Esophagus muscularis mucosa (tissue), 4 donors: ENCODE data around the gene MASP1.
"Not testable (repeated sequence)": the region's sequence is repeated elsewhere in the genome, so short reads cannot be mapped to it uniquely, and the experiment has no call there.

Source experiments
- EP300 ChIP-seq: sonication (generic); formaldehyde crosslinking; IDR thresholded peaks from one replicate; pipeline ENCODE4 v1.6.1; 2017; ENCODE audit warnings: antibody characterized with exemption
- POLR2A ChIP-seq: fragments of 450-650 bp; IDR thresholded peaks from one replicate; pipeline ENCODE4 v1.6.1; 2017; ENCODE audit warnings: antibody characterized with exemption, moderate library complexity, mild to moderate bottlenecking, low read depth
- POLR2AphosphoS5 ChIP-seq, 2 donors: sonication (generic); formaldehyde crosslinking; IDR thresholded peaks; one replicate each; pipeline ENCODE4 v1.6.1; 2017; ENCODE audit warnings: antibody characterized with exemption in 2 of 2
- TF ChIP-seq, protein P1 (sequence below), 3 experiments: fragments of 200-600 bp in 2 of 3; fragments of 450-650 bp in 1 of 3; sonication (generic) in 2 of 3; IDR thresholded peaks; one replicate each; pipeline ENCODE4 v1.5.1; 2017 to 2019; ENCODE audit warnings: antibody characterized with exemption in 3 of 3, mild to moderate bottlenecking in 2 of 3, moderate library complexity in 1 of 3

DNA sequence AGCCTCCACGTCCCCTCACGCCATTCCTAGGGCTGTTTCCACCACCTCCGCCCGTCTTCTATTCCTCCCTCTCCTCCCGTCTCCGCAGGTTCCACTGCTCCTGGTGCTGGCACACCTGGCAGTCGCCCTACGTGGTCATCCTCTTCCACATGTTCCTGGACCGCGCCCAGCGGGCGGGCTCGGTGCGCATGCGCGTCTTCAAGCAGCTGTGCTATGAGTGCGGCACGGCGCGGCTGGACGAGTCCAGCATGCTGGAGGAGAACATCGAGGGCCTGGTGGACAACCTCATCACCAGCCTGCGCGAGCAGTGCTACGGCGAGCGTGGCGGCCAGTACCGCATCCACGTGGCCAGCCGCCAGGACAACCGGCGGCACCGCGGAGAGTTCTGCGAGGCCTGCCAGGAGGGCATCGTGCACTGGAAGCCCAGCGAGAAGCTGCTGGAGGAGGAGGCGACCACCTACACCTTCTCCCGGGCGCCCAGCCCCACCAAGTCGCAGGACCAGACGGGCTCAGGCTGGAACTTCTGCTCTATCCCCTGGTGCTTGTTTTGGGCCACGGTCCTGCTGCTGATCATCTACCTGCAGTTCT, 92.0 kb downstream of the MASP1 start:
- TF ChIP-seq, protein P1, sequence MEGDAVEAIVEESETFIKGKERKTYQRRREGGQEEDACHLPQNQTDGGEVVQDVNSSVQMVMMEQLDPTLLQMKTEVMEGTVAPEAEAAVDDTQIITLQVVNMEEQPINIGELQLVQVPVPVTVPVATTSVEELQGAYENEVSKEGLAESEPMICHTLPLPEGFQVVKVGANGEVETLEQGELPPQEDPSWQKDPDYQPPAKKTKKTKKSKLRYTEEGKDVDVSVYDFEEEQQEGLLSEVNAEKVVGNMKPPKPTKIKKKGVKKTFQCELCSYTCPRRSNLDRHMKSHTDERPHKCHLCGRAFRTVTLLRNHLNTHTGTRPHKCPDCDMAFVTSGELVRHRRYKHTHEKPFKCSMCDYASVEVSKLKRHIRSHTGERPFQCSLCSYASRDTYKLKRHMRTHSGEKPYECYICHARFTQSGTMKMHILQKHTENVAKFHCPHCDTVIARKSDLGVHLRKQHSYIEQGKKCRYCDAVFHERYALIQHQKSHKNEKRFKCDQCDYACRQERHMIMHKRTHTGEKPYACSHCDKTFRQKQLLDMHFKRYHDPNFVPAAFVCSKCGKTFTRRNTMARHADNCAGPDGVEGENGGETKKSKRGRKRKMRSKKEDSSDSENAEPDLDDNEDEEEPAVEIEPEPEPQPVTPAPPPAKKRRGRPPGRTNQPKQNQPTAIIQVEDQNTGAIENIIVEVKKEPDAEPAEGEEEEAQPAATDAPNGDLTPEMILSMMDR (IDR thresholded peaks at IDR 0.05) = not testable (repeated sequence)
- TF ChIP-seq POLR2AphosphoS5 (IDR thresholded peaks at IDR 0.05); EP300; POLR2A: not testable (repeated sequence)
